Activated CD8-positive, alpha-beta T cell treated with anti-CD3 and anti-CD28 coated beads for 36 hours (primary cell): ENCODE results near the gene ROBO2. TPM values are rescaled to one million over a fixed set of nuclear protein-coding genes. Genes with fewer than 3 reads are reported as not detected.

ENCODE experiments used
- ATAC-seq: fragments of 200-7000 bp; cut with Tn5 transposase; one replicate; pipeline ENCODE4 v1.10.0; 2021; ENCODE audit warnings: mild to moderate bottlenecking, moderate library complexity
- CTCF ChIA-PET: fragments of 350-600 bp; sonication (Branson Sonifier 250); formaldehyde crosslinking; loops from one replicate; lab custom pipeline; 2021; ENCODE audit warnings: antibody characterized with exemption; lab: Charles Lee
- POLR2A ChIA-PET: fragments of 350-600 bp; sonication (Branson Sonifier 250); formaldehyde crosslinking; loops from one replicate; lab custom pipeline; 2021; ENCODE audit warnings: antibody characterized with exemption; lab: Charles Lee
- DNase-seq: peaks from one replicate; pipeline ENCODE4 v3.0.0-alpha.2; 2020
- H3K27ac Mint-ChIP-seq: one replicate; pipeline ENCODE4 v1.8.0; 2021; ENCODE audit warnings: mild to moderate bottlenecking, mixed read lengths
- H3K27me3 Mint-ChIP-seq: one replicate; pipeline ENCODE4 v1.8.0; 2021; ENCODE audit warnings: mixed read lengths
- H3K36me3 Mint-ChIP-seq: one replicate; pipeline ENCODE4 v1.8.0; 2021; ENCODE audit warnings: low read depth, mixed read lengths
- H3K4me1 Mint-ChIP-seq: one replicate; pipeline ENCODE4 v1.8.0; 2021; ENCODE audit warnings: low read depth, mixed read lengths
- H3K4me3 Mint-ChIP-seq: one replicate; pipeline ENCODE4 v1.8.0; 2021; ENCODE audit warnings: mild to moderate bottlenecking, moderate library complexity, mixed read lengths
- H3K9me3 Mint-ChIP-seq: one replicate; pipeline ENCODE4 v1.8.0; 2021; ENCODE audit warnings: mixed read lengths
- CTCF ChIP-seq: fragments of 200-600 bp; IDR thresholded peaks from one replicate; pipeline ENCODE4 v1.8.0; 2022; ENCODE audit warnings: antibody characterized with exemption, mild to moderate bottlenecking
- intact Hi-C: fragments of 100-400 bp; cut with micrococcal nuclease; formaldehyde crosslinking; loops from one replicate; pipeline ENCODE4 v1.10.0; 2022
- total RNA-seq, 2 experiments: library from RNA; stranded (reverse); gene quantifications; one replicate each; pipeline ENCODE4 v1.2.3, GENCODE V29; 2021

Gene ROBO2
- total RNA-seq, 2 experiments from 2014 or later = not detected

- Mint-ChIP-seq H3K9me3 (peaks cover 9% of the 10 kb centered on the region), H3K36me3 (no peaks in the 10 kb centered on the region), H3K4me3 (no peak overlapping the region), H3K27ac (no peak overlapping the region), H3K4me1 (no peaks in the 10 kb centered on the region), H3K27me3 (no peaks in the 10 kb centered on the region)
- no peak for DNase-seq
- ChIA-PET POLR2A (no interaction called here), CTCF (no interaction called here)
- TF ChIP-seq CTCF = no peak
- intact Hi-C loops = no loop called here
- ATAC-seq = no peak
These were observed 139.9 kb downstream of the ROBO2 start for GRCh38 chr3:77179762-77180161.

GRCh38 chr3:77182341-77182740, 142.4 kb downstream of the ROBO2 start:
- ChIA-PET POLR2A (no interaction called here), CTCF (interaction anchor here (0.5 kb wide), 1 partner anchor 119 kb away, joined by 3 read pairs; no protein-coding TSS in a partner anchor)
- Mint-ChIP-seq H3K4me1 (no peaks in the 10 kb centered on the region), H3K27me3 (no peaks in the 10 kb centered on the region), H3K9me3 (peaks cover 11% of the 10 kb centered on the region), H3K4me3 (no peak overlapping the region), H3K27ac (no peak overlapping the region), H3K36me3 (no peaks in the 10 kb centered on the region)
- intact Hi-C loops = no loop called here
- ATAC-seq (no peak), DNase-seq (no peak)
- TF ChIP-seq CTCF = no peak

GRCh38 chr3:77186319-77186718, 146.4 kb downstream of the ROBO2 start:
- intact Hi-C loops = no loop called here
- ATAC-seq (no peak), DNase-seq (no peak)
- no peak for TF ChIP-seq CTCF
- H3K27ac Mint-ChIP-seq = no peak overlapping the region
- ChIA-PET POLR2A (no interaction called here), CTCF (no interaction called here)
- H3K36me3 Mint-ChIP-seq = no peaks in the 10 kb centered on the region
- no peaks in the 10 kb centered on the region for H3K4me1 Mint-ChIP-seq
- H3K9me3 Mint-ChIP-seq = peaks cover 16% of the 10 kb centered on the region
- H3K27me3 Mint-ChIP-seq = no peaks in the 10 kb centered on the region
- H3K4me3 Mint-ChIP-seq = no peak overlapping the region

GRCh38 chr3:77186728-77187127, 146.8 kb downstream of the ROBO2 start:
- ChIA-PET POLR2A (no interaction called here), CTCF (no interaction called here)
- Mint-ChIP-seq H3K4me3 (no peak overlapping the region), H3K36me3 (no peaks in the 10 kb centered on the region), H3K27me3 (no peaks in the 10 kb centered on the region), H3K27ac (no peak overlapping the region), H3K9me3 (peaks cover 16% of the 10 kb centered on the region), H3K4me1 (no peaks in the 10 kb centered on the region)
- TF ChIP-seq CTCF = no peak
- no peak for ATAC-seq
- intact Hi-C loops = no loop called here
- DNase-seq = no peak

GRCh38 chr3:77188210-77188609, 148.3 kb downstream of the ROBO2 start:
- Mint-ChIP-seq H3K9me3 (peaks cover 13% of the 10 kb centered on the region), H3K27me3 (no peaks in the 10 kb centered on the region), H3K27ac (no peak overlapping the region), H3K36me3 (no peaks in the 10 kb centered on the region), H3K4me1 (no peaks in the 10 kb centered on the region), H3K4me3 (no peak overlapping the region)
- ATAC-seq = no peak
- TF ChIP-seq CTCF = no peak
- ChIA-PET CTCF (no interaction called here), POLR2A (no interaction called here)
- DNase-seq = no peak
- intact Hi-C loops = no loop called here
